Body of pancreas (tissue), 4 donors: ENCODE results near the gene PRTN3. TPM values are rescaled to one million over a fixed set of nuclear protein-coding genes. Genes with fewer than 3 reads are reported as not detected.
"Not testable (repeated sequence)": the region's sequence is repeated elsewhere in the genome, so short reads cannot be mapped to it uniquely, and the experiment has no call there.

Source experiments
- ATAC-seq: fragments of 150-250 bp; one replicate; pipeline ENCODE4 v1.9.1; 2016
- DNase-seq, 4 donors: peaks; one replicate each; pipeline ENCODE4 v3.0.0-alpha.2; 2019
- H3K27ac ChIP-seq, 4 donors: fragments of 200-600 bp; sonication (generic); 1 replicate in 3 of 4; 2 replicates in 1 of 4; pipeline versions ENCODE4 v1.5.1 to v1.6.1; 2016 to 2019; ENCODE audit warnings: mild to moderate bottlenecking in 1 of 4, mixed read lengths in 1 of 4, moderate library complexity in 1 of 4
- H3K27me3 ChIP-seq, 2 donors: fragments of 200-600 bp; sonication (generic); one replicate each; pipeline ENCODE4 v1.6.0; 2016; ENCODE audit warnings: mild to moderate bottlenecking in 1 of 2
- H3K36me3 ChIP-seq, 2 donors: fragments of 200-600 bp; sonication (generic); replicated peaks in 1 of 2; 2 replicates each; pipeline ENCODE4 v1.5.1; 2016; ENCODE audit warnings: low read depth in 2 of 2; ENCODE audit not compliant: insufficient read depth in 1 of 2
- H3K4me1 ChIP-seq: fragments of 200-600 bp; sonication (generic); one replicate; pipeline ENCODE4 v1.6.0; 2016
- H3K4me3 ChIP-seq, 2 donors: fragments of 200-600 bp; sonication (generic); 1 replicate in 1 of 2; 2 replicates in 1 of 2; pipeline ENCODE4 v1.5.1; 2016 to 2019
- H3K9me3 ChIP-seq, 3 donors: fragments of 200-600 bp; sonication (generic); 1 replicate in 2 of 3; 2 replicates in 1 of 3; pipeline ENCODE4 v1.5.1; 2016
- POLR2A ChIP-seq, 3 donors: fragments of 450-650 bp; IDR thresholded peaks; one replicate each; pipeline ENCODE4 v1.6.1; 2016; ENCODE audit warnings: antibody characterized with exemption in 3 of 3, mild to moderate bottlenecking in 2 of 3
- WGBS, 2 donors: methylation state at CpG; one replicate each; pipeline ENCODE4 v1.1.5; 2017; 5-methylcytosine and 5-hydroxymethylcytosine counted together
- intact Hi-C: fragments of 100-400 bp; cut with DNase I; formaldehyde crosslinking; loops from one replicate; pipeline ENCODE4 v1.15.1; 2023
- total RNA-seq, 2 donors: library from RNA; depleted of rRNA; stranded (reverse); fragments of >200 nt; gene quantifications; one replicate each; pipeline ENCODE4 v1.1.0, GENCODE V29; 2016
- TF ChIP-seq, protein P1 (sequence below), 7 experiments: fragments of 450-650 bp in 4 of 7; fragments of 200-600 bp in 3 of 7; sonication (generic) in 3 of 7; IDR thresholded peaks; one replicate each; pipeline ENCODE4 v1.5.1; 2016 to 2019; ENCODE audit warnings: antibody characterized with exemption in 7 of 7

PRTN3 gene
- total RNA-seq, 2 donors from 2014 or later, result 0.99 TPM; not detected in 1

DNA sequence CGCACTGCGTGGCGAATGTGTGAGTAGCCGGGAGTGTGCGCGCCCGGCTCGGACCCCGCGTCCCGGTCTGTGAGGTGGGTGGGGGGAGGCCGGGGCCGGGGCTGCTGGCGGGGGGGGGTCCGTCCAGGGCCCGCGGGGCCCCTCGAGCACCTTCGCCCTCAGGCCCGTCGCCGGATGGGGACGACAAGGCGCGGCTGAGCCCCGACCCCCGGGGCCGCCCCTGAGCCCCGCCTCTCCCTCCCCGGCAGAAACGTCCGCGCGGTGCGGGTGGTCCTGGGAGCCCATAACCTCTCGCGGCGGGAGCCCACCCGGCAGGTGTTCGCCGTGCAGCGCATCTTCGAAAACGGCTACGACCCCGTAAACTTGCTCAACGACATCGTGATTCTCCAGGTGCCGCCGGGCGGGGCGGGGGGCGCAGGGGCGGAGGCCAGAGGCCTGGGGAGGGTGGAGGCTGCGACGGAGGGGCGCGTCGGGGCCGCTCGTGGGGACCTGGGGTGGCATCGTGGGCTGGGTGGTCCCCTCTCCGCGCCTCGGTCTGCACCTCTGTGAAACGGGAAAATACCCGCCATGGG is 12.3 kb downstream of the PRTN3 start:
- Histone ChIP-seq H3K9me3 (no peaks in the 10 kb centered on the region), H3K27ac (no peak overlapping the region), H3K4me1 (peaks cover 12% of the 10 kb centered on the region), H3K4me3 (no peak overlapping the region), H3K36me3 (no peaks in the 10 kb centered on the region), H3K27me3 (peaks cover 0 to 5% of the 10 kb centered on the region in 2 donors)
- TF ChIP-seq, protein P1, sequence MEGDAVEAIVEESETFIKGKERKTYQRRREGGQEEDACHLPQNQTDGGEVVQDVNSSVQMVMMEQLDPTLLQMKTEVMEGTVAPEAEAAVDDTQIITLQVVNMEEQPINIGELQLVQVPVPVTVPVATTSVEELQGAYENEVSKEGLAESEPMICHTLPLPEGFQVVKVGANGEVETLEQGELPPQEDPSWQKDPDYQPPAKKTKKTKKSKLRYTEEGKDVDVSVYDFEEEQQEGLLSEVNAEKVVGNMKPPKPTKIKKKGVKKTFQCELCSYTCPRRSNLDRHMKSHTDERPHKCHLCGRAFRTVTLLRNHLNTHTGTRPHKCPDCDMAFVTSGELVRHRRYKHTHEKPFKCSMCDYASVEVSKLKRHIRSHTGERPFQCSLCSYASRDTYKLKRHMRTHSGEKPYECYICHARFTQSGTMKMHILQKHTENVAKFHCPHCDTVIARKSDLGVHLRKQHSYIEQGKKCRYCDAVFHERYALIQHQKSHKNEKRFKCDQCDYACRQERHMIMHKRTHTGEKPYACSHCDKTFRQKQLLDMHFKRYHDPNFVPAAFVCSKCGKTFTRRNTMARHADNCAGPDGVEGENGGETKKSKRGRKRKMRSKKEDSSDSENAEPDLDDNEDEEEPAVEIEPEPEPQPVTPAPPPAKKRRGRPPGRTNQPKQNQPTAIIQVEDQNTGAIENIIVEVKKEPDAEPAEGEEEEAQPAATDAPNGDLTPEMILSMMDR (IDR thresholded peaks at IDR 0.05), result no peak
- TF ChIP-seq POLR2A (IDR thresholded peaks at IDR 0.05), result no peak
- intact Hi-C loops, result no loop called here
- ATAC-seq (no peak), DNase-seq (no peak)
- WGBS, 2 donors, result 24 to 60% methylated on average over 10 to 53 of the region's 67 CpGs

- intact Hi-C loops, result not testable (repeated sequence)
- 80 to 81% methylated on average over 7 to 10 of the region's 17 CpGs for whole genome bisulfite sequencing, 2 donors
Measured at GRCh38 chr19:853614-854220, 12.9 kb downstream of the PRTN3 start.

DNA sequence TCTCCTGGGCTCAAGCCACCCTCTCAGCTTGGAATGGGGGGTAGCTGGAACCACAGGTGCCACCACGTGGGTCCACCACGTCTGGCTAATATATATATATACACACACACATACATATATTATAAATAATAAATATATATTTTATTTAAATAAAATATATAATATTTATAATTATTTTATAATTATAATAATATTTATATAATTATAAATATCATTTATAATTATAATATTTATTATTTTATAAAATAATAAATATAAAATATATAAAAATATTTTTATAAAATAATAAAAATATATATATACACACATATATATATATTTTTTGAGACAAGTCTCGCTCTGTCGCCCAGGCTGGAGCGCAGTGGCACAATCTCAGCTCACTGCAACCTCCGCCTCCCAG is 13.8 kb downstream of the PRTN3 start:
- intact Hi-C loops, result no loop called here
- no peaks in the 10 kb centered on the region for H3K36me3 ChIP-seq
- TF ChIP-seq, protein P1 (IDR thresholded peaks at IDR 0.05), result no peak
- no peak for TF ChIP-seq POLR2A (IDR thresholded peaks at IDR 0.05)
- no peak overlapping the region for H3K27ac ChIP-seq
- peaks cover 12% of the 10 kb centered on the region for H3K4me1 ChIP-seq
- no peaks in the 10 kb centered on the region for H3K27me3 ChIP-seq
- 63 to 66% methylated on average over 6 of the region's 6 CpGs for WGBS, 2 donors
- no peak for DNase-seq
- ATAC-seq, result no peak
- H3K9me3 ChIP-seq, result no peaks in the 10 kb centered on the region
- H3K4me3 ChIP-seq, result no peak overlapping the region

More at GRCh38 chr19:853614-854220, 12.9 kb downstream of the PRTN3 start:
- not testable (repeated sequence) for ATAC-seq, H3K27ac ChIP-seq, H3K36me3 ChIP-seq, DNase-seq, H3K9me3 ChIP-seq, H3K4me3 ChIP-seq, H3K27me3 ChIP-seq
- H3K4me1 ChIP-seq, result peaks cover 12% of the 10 kb centered on the region

- H3K9me3 ChIP-seq, result no peaks in the 10 kb centered on the region
- DNase-seq (no peak), ATAC-seq (no peak)
- H3K27ac ChIP-seq, result no peak overlapping the region
- no peak overlapping the region for H3K4me3 ChIP-seq
- no peaks in the 10 kb centered on the region for H3K27me3 ChIP-seq
- H3K4me1 ChIP-seq, result peaks cover 12% of the 10 kb centered on the region
- TF ChIP-seq, protein P1 (IDR thresholded peaks at IDR 0.05), result no peak
- TF ChIP-seq POLR2A (IDR thresholded peaks at IDR 0.05), result no peak
- intact Hi-C loops, result no loop called here
- no peaks in the 10 kb centered on the region for H3K36me3 ChIP-seq
- 66 to 76% methylated on average over 12 of the region's 12 CpGs for WGBS, 2 donors
Measured at GRCh38 chr19:855142-855541, 14.3 kb downstream of the PRTN3 start.

- DNase-seq, result no peak
- H3K36me3 ChIP-seq, result no peaks in the 10 kb centered on the region
- no peak overlapping the region for H3K27ac ChIP-seq
- H3K27me3 ChIP-seq, result no peaks in the 10 kb centered on the region
- H3K4me3 ChIP-seq, result no peak overlapping the region
- H3K9me3 ChIP-seq, result no peaks in the 10 kb centered on the region
- TF ChIP-seq, protein P1 (IDR thresholded peaks at IDR 0.05), result no peak
- no peak for TF ChIP-seq POLR2A (IDR thresholded peaks at IDR 0.05)
- ATAC-seq, result no peak
- intact Hi-C loops, result no loop called here
- H3K4me1 ChIP-seq, result peaks cover 11% of the 10 kb centered on the region
- 63 to 84% methylated on average over 14 to 35 of the region's 40 CpGs for WGBS, 2 donors
Measured at GRCh38 chr19:855566-856120, 14.8 kb downstream of the PRTN3 start.
